Measurements from ENCODE around the gene TTLL7.
A peak's percentile ranks its signal among the peaks of the same experiment; 100 is the strongest.

TTLL7 gene

GRCh38 chr1:84006591-84006990 lies 7.7 kb upstream of the TTLL7 start:
- TF ChIP-seq CTCF (IDR thresholded peaks at IDR 0.05; ENCODE audit: insufficient read depth, low read depth, low read length, missing control alignments) = no peak
- no peak for DNase-seq (ENCODE audit: low read depth)
- H3K4me3 ChIP-seq (ENCODE audit: low read length) = no peak overlapping the region

- TF ChIP-seq CTCF (IDR thresholded peaks at IDR 0.05; ENCODE audit: insufficient read depth, low read depth, low read length, missing control alignments) = no peak
- no peak for DNase-seq (ENCODE audit: low read depth)
- H3K4me3 ChIP-seq (ENCODE audit: low read length) = no peak overlapping the region
Measured at GRCh38 chr1:84001501-84001900, 2.6 kb upstream of the TTLL7 start.

- TF ChIP-seq CTCF (IDR thresholded peaks at IDR 0.05; ENCODE audit: insufficient read depth, low read depth, low read length, missing control alignments) = no peak
- no peak overlapping the region for H3K4me3 ChIP-seq (ENCODE audit: low read length)
- no peak for DNase-seq (ENCODE audit: low read depth)
Measured at GRCh38 chr1:84000954-84001495, 2.1 kb upstream of the TTLL7 start.

- H3K4me3 ChIP-seq (ENCODE audit: low read length) = no peak overlapping the region
- DNase-seq (ENCODE audit: low read depth) = no peak
- TF ChIP-seq CTCF (IDR thresholded peaks at IDR 0.05; ENCODE audit: insufficient read depth, low read depth, low read length, missing control alignments) = no peak
Measured at GRCh38 chr1:84000196-84000885, 1.4 kb upstream of the TTLL7 start.

- DNase-seq (ENCODE audit: low read depth) = peak; percentile 78
- peak overlapping the region; percentile 67 for H3K4me3 ChIP-seq (ENCODE audit: low read length)
- no peak for TF ChIP-seq CTCF (IDR thresholded peaks at IDR 0.05; ENCODE audit: insufficient read depth, low read depth, low read length, missing control alignments)
Measured at GRCh38 chr1:83999316-83999819, 436 bp upstream of the TTLL7 start.

GRCh38 chr1:83998205-83998497 lies 781 bp downstream of the TTLL7 start:
- DNase-seq (ENCODE audit: low read depth) = peak; percentile 46
- peak overlapping the region; percentile 67 for H3K4me3 ChIP-seq (ENCODE audit: low read length)
- TF ChIP-seq CTCF (IDR thresholded peaks at IDR 0.05; ENCODE audit: insufficient read depth, low read depth, low read length, missing control alignments) = no peak

GRCh38 chr1:83997631-83998030 lies 1.3 kb downstream of the TTLL7 start:
- TF ChIP-seq CTCF (IDR thresholded peaks at IDR 0.05; ENCODE audit: insufficient read depth, low read depth, low read length, missing control alignments) = no peak
- DNase-seq (ENCODE audit: low read depth) = no peak
- H3K4me3 ChIP-seq (ENCODE audit: low read length) = no peak overlapping the region

All from epithelial cell of esophagus (primary cell).